ENCODE data around the gene PPM1L.

The PPM1L gene

DNA sequence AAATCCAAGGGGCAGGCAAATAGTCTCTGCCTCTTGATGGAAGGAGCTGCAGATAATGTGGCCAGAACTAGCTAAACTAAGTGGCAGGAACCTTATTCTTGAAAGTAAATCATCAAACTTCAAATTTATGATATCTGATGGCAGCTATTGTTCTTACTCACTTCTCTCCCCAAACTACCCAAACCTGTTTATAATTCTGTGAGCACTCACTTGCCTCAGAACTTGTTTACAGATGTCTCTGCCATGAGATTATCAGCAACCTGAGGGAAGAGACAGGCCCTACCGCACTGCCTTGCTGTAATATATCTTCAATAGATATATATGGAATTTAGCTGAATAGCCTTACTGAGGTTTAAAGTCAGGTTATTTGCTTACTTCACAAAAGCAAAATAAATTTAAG is 351.3 kb downstream of the PPM1L start:
- no peak for DNase-seq

DNA sequence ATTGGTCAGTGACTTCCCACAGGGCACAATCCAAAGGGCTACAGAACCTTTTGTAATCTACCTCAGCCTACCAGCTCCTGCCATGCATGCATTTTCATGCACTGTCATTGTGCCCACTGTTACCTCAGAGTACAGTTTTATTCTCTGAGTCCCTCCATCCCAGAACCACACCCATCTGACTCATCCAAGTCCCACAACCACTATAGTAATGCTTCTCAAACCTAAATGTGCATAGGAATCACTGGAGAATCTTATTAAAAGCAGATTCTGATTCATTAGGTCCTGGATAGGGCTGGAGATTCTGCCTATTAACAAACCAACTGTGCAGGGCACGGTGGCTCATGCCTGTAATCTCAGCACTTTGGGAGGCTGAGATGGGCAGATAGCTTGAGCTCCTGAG is 352.8 kb downstream of the PPM1L start:
- no peak for DNase-seq

DNA sequence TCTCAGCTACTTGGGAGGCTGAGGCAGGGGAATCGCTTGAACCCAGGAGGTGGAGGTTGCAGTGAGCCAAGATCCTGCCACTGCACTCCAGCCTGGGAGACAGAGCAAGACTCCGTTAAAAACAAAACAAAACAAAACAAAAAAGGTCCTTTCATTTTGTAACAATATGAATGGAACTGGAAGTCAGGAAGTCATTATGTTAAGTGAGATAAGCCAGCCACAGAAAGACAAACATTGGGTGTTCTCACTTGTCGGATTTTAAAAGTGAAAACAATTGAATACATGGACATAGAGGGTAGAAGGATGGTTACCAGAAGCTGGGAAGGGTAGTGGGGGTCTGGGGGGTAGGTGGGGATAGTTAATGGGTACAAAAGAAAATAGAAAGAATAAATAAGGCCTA is 361.6 kb downstream of the PPM1L start:
- DNase-seq = no peak

DNA sequence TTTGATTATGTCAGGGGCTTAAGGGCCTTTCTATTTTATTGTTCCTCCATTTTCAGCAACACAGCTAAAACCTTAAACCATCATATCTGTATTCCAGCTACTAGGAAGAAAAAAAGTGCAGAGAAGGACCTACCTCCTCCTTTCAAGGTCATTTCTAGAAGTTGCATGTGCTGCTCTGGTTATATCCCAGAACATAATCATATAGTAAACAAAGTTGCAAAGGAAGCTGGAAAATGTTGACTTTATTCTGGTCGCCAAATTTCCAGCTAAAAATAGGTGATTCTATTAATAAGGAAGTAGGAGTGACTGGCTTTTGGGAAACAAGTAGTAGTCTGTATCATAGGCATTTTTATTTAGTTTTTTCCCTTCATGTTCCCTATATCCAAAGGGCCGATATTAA is 370.5 kb downstream of the PPM1L start:
- no peak for DNase-seq
